Measurements from ENCODE around the gene VAC14.

VAC14 gene

GRCh38 chr16:70685061-70685937, 115.7 kb downstream of the VAC14 start:
- H3K27me3 ChIP-seq (ENCODE audit: control insufficient read depth, insufficient read depth, low read length): no peaks in the 10 kb centered on the region
- peaks cover 3% of the 10 kb centered on the region for H3K36me3 ChIP-seq (ENCODE audit: control insufficient read depth, insufficient read depth, low read length)
- H3K4me1 ChIP-seq (ENCODE audit: control insufficient read depth, insufficient read depth, low read length): peaks cover 76% of the 10 kb centered on the region
- peak overlapping the region; percentile 12 for H3K9ac ChIP-seq (ENCODE audit: low read length)
- peak overlapping the region; percentile 89 for H3K27ac ChIP-seq (ENCODE audit: low read depth, low read length)
- H3K4me3 ChIP-seq (ENCODE audit: low read length): peak overlapping the region; percentile 75

GRCh38 chr16:70684146-70685060, 116.6 kb downstream of the VAC14 start:
- no peaks in the 10 kb centered on the region for H3K27me3 ChIP-seq (ENCODE audit: control insufficient read depth, insufficient read depth, low read length)
- H3K4me1 ChIP-seq (ENCODE audit: control insufficient read depth, insufficient read depth, low read length): peaks cover 70% of the 10 kb centered on the region
- H3K4me3 ChIP-seq (ENCODE audit: low read length): peak overlapping the region; percentile 75
- H3K9ac ChIP-seq (ENCODE audit: low read length): peak overlapping the region; percentile 10
- H3K36me3 ChIP-seq (ENCODE audit: control insufficient read depth, insufficient read depth, low read length): peaks cover 4% of the 10 kb centered on the region
- peak overlapping the region; percentile 89 for H3K27ac ChIP-seq (ENCODE audit: low read depth, low read length)

- peaks cover 59% of the 10 kb centered on the region for H3K4me1 ChIP-seq (ENCODE audit: control insufficient read depth, insufficient read depth, low read length)
Measured at GRCh38 chr16:70683146-70683944, 117.6 kb downstream of the VAC14 start.

GRCh38 chr16:70682239-70683145, 118.5 kb downstream of the VAC14 start:
- Histone ChIP-seq H3K27ac (ENCODE audit: low read depth, low read length) (peak overlapping the region; percentile 89), H3K4me3 (ENCODE audit: low read length) (peak overlapping the region; percentile 34), H3K4me1 (ENCODE audit: control insufficient read depth, insufficient read depth, low read length) (peaks cover 51% of the 10 kb centered on the region), H3K27me3 (ENCODE audit: control insufficient read depth, insufficient read depth, low read length) (no peaks in the 10 kb centered on the region), H3K9ac (ENCODE audit: low read length) (no peak overlapping the region), H3K36me3 (ENCODE audit: control insufficient read depth, insufficient read depth, low read length) (peaks cover 16% of the 10 kb centered on the region)

More at GRCh38 chr16:70683146-70683944, 117.6 kb downstream of the VAC14 start:
- peaks cover 9% of the 10 kb centered on the region for H3K36me3 ChIP-seq (ENCODE audit: control insufficient read depth, insufficient read depth, low read length)
- H3K27me3 ChIP-seq (ENCODE audit: control insufficient read depth, insufficient read depth, low read length): no peaks in the 10 kb centered on the region
- H3K9ac ChIP-seq (ENCODE audit: low read length): no peak overlapping the region
- peak overlapping the region; percentile 89 for H3K27ac ChIP-seq (ENCODE audit: low read depth, low read length)
- H3K4me3 ChIP-seq (ENCODE audit: low read length): peak overlapping the region; percentile 62

GRCh38 chr16:70681382-70682238, 119.3 kb downstream of the VAC14 start:
- Histone ChIP-seq H3K36me3 (ENCODE audit: control insufficient read depth, insufficient read depth, low read length) (peaks cover 21% of the 10 kb centered on the region), H3K27me3 (ENCODE audit: control insufficient read depth, insufficient read depth, low read length) (no peaks in the 10 kb centered on the region), H3K4me1 (ENCODE audit: control insufficient read depth, insufficient read depth, low read length) (peaks cover 42% of the 10 kb centered on the region), H3K27ac (ENCODE audit: low read depth, low read length) (peak overlapping the region; percentile 68), H3K4me3 (ENCODE audit: low read length) (peak overlapping the region; percentile 34), H3K9ac (ENCODE audit: low read length) (no peak overlapping the region)

- Histone ChIP-seq H3K9ac (ENCODE audit: low read length) (no peak overlapping the region), H3K27me3 (ENCODE audit: control insufficient read depth, insufficient read depth, low read length) (no peaks in the 10 kb centered on the region), H3K27ac (ENCODE audit: low read depth, low read length) (peak overlapping the region; percentile 68), H3K4me3 (ENCODE audit: low read length) (no peak overlapping the region), H3K36me3 (ENCODE audit: control insufficient read depth, insufficient read depth, low read length) (peaks cover 27% of the 10 kb centered on the region), H3K4me1 (ENCODE audit: control insufficient read depth, insufficient read depth, low read length) (peaks cover 38% of the 10 kb centered on the region)
Measured at GRCh38 chr16:70680495-70681381, 120.2 kb downstream of the VAC14 start.

GRCh38 chr16:70679671-70680494, 121.1 kb downstream of the VAC14 start:
- peaks cover 29% of the 10 kb centered on the region for H3K36me3 ChIP-seq (ENCODE audit: control insufficient read depth, insufficient read depth, low read length)

GRCh38 chr16:70678898-70679670, 121.9 kb downstream of the VAC14 start:
- Histone ChIP-seq H3K27ac (ENCODE audit: low read depth, low read length) (no peak overlapping the region), H3K27me3 (ENCODE audit: control insufficient read depth, insufficient read depth, low read length) (no peaks in the 10 kb centered on the region), H3K36me3 (ENCODE audit: control insufficient read depth, insufficient read depth, low read length) (peaks cover 32% of the 10 kb centered on the region), H3K9ac (ENCODE audit: low read length) (no peak overlapping the region), H3K4me3 (ENCODE audit: low read length) (no peak overlapping the region), H3K4me1 (ENCODE audit: control insufficient read depth, insufficient read depth, low read length) (peaks cover 38% of the 10 kb centered on the region)

More at GRCh38 chr16:70679671-70680494, 121.1 kb downstream of the VAC14 start:
- H3K4me1 ChIP-seq (ENCODE audit: control insufficient read depth, insufficient read depth, low read length): peaks cover 38% of the 10 kb centered on the region
- no peak overlapping the region for H3K4me3 ChIP-seq (ENCODE audit: low read length)
- no peak overlapping the region for H3K9ac ChIP-seq (ENCODE audit: low read length)
- H3K27me3 ChIP-seq (ENCODE audit: control insufficient read depth, insufficient read depth, low read length): no peaks in the 10 kb centered on the region
- H3K27ac ChIP-seq (ENCODE audit: low read depth, low read length): peak overlapping the region; percentile 68

Measured in rectal smooth muscle tissue (tissue), 1 donor.